GM23338 (cell line): ENCODE results near the gene KDM4C. TPM values are rescaled to one million over a fixed set of nuclear protein-coding genes. Genes with fewer than 3 reads are reported as not detected.

Experiments used
- ATAC-seq: fragments of 200-7000 bp; cut with Tn5 transposase; 3 replicates; pipeline ENCODE4 v1.9.1; 2020
- DNase-seq: peaks from one replicate; pipeline ENCODE4 v3.0.0-alpha.2; 2015; ENCODE audit warnings: low spot score
- H2AFZ ChIP-seq: fragments of 200-600 bp; sonication (generic); 2 replicates; pipeline ENCODE4 v1.8.0; 2016; ENCODE audit warnings: antibody characterized with exemption, mild to moderate bottlenecking, moderate library complexity
- H3F3A ChIP-seq: fragments of 200-600 bp; sonication (generic); replicated peaks from 2 replicates; pipeline ENCODE4 v1.8.0; 2017; ENCODE audit warnings: antibody characterized with exemption, mixed run types, low read depth
- H3K27ac ChIP-seq: fragments of 200-600 bp; sonication (generic); 2 replicates; pipeline ENCODE4 v1.6.1; 2016; ENCODE audit warnings: low read depth
- H3K27me3 ChIP-seq: fragments of 200-600 bp; sonication (generic); 2 replicates; pipeline ENCODE4 v1.8.0; 2016; ENCODE audit warnings: mild to moderate bottlenecking, mixed run types, moderate library complexity; ENCODE audit not compliant: insufficient read depth
- H3K36me3 ChIP-seq: fragments of 200-600 bp; sonication (generic); 2 replicates; pipeline ENCODE4 v1.8.0; 2016; ENCODE audit warnings: mild to moderate bottlenecking; ENCODE audit not compliant: insufficient read depth
- H3K4me1 ChIP-seq: fragments of 200-600 bp; sonication (generic); 2 replicates; pipeline ENCODE4 v1.8.0; 2016; ENCODE audit warnings: mild to moderate bottlenecking, moderate library complexity; ENCODE audit not compliant: insufficient read depth
- H3K4me2 ChIP-seq: fragments of 200-600 bp; sonication (generic); 2 replicates; pipeline ENCODE4 v1.7.1; 2017; ENCODE audit warnings: mixed run types
- H3K4me3 ChIP-seq: fragments of 200-600 bp; sonication (generic); 2 replicates; pipeline ENCODE4 v1.6.1; 2016; ENCODE audit warnings: mixed run types
- H3K79me2 ChIP-seq: fragments of 200-600 bp; sonication (generic); replicated peaks from 2 replicates; pipeline ENCODE4 v1.8.0; 2017; ENCODE audit warnings: mild to moderate bottlenecking; ENCODE audit not compliant: insufficient read depth
- H3K9me2 ChIP-seq: fragments of 200-600 bp; sonication (generic); 2 replicates; pipeline ENCODE4 v1.8.0; 2017; ENCODE audit not compliant: insufficient read depth
- H4K20me1 ChIP-seq: fragments of 200-600 bp; sonication (generic); replicated peaks from 2 replicates; pipeline ENCODE4 v1.8.0; 2017; ENCODE audit warnings: mild to moderate bottlenecking; ENCODE audit not compliant: insufficient read depth
- H3K27ac Mint-ChIP-seq: 2 replicates; pipeline ENCODE4 v1.8.0; 2020; ENCODE audit warnings: inconsistent platforms, mild to moderate bottlenecking, moderate library complexity, mixed read lengths
- H3K27me3 Mint-ChIP-seq: 3 replicates; pipeline ENCODE4 v1.8.0; 2022; ENCODE audit warnings: low read depth, mild to moderate bottlenecking, moderate library complexity, mixed read lengths, inconsistent platforms; ENCODE audit not compliant: insufficient read depth, poor library complexity
- H3K36me3 Mint-ChIP-seq: 3 replicates; pipeline ENCODE4 v1.8.0; 2021; ENCODE audit warnings: low read depth, mild to moderate bottlenecking, inconsistent platforms, moderate library complexity, mixed read lengths
- H3K4me1 Mint-ChIP-seq: 3 replicates; pipeline ENCODE4 v1.8.0; 2020; ENCODE audit warnings: mild to moderate bottlenecking, inconsistent platforms, mixed read lengths
- H3K4me3 Mint-ChIP-seq: 3 replicates; pipeline ENCODE4 v1.8.0; 2021; ENCODE audit warnings: moderate library complexity, mild to moderate bottlenecking, inconsistent platforms, mixed read lengths
- H3K9me3 Mint-ChIP-seq: 3 replicates; pipeline ENCODE4 v1.8.0; 2020; ENCODE audit warnings: moderate library complexity, mild to moderate bottlenecking, inconsistent platforms, mixed read lengths
- polyA plus RNA-seq: library from polyadenylated mRNA; unstranded; fragments of >200 nt; fragmentation: Nextera tagmentation; extraction: Ambion mirVana; gene quantifications from 2 replicates; pipeline ENCODE4 v1.2.1, GENCODE V29; 2016
- total RNA-seq: library from RNA; depleted of rRNA; stranded (reverse); fragments of >200 nt; shearing (Covaris generic); gene quantifications from 2 replicates; pipeline ENCODE4 v1.2.3, GENCODE V29; 2014
- TF ChIP-seq, protein P1 (sequence below), 2 experiments: fragments of 200-600 bp in 1 of 2; sonication (generic) in 1 of 2; conservative IDR thresholded peaks; 2 replicates each; pipeline versions ENCODE4 v1.5.1 to v1.6.1; 2016 to 2017; ENCODE audit warnings: antibody characterized with exemption in 2 of 2, low read depth in 2 of 2, mild to moderate bottlenecking in 2 of 2, moderate library complexity in 1 of 2
- TF ChIP-seq, protein P2 (sequence below): fragments of 250-450 bp; sonication (Bioruptor Pico); IDR thresholded peaks from 2 replicates; pipeline ENCODE4 v1.5.0; 2020; ENCODE audit warnings: mild to moderate bottlenecking, moderate library complexity
- TF ChIP-seq, protein P3 (sequence below): IDR thresholded peaks from 2 replicates; pipeline ENCODE4 v1.6.1; 2016; ENCODE audit warnings: antibody characterized with exemption

Gene KDM4C
- total and polyA plus RNA-seq, 2 experiments from 2014 or later: 12.0 to 43.8 TPM

DNA sequence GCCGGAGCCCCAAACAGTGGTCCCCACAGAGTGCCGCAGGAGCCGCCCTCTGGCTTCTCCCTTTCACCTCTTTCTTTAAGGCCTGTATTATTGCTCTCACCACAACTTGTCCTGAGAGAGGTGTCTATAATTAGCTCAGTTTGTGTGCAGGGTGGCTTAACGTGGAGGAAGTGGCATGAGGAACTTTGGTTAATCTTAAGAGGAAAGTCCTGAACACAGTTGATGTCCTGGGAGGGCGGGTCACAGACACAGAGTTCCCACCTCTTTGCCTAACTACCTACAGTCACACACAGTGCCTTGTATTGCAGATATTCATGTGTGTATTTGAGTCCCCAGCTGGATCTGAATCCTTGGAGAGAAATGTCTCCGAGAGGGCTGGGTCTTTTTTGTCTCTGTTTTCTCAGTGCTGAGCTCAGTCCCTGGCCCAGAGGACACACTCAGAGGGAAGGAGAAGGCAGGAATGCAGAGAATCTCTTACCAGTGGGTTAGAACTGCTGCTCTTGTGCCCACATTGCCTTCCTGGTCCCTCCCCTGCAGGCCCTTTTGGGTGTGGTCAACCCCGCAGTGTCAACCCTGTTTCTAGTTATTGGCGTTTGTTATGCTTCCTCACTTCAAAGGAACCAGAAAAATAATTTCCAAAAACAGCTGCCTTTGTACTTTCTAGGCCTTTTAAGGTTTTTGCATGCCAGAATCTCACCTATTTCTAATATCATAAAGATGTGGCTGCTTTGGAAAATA, 392.5 kb downstream of the KDM4C start (continued):
- TF ChIP-seq, protein P1, sequence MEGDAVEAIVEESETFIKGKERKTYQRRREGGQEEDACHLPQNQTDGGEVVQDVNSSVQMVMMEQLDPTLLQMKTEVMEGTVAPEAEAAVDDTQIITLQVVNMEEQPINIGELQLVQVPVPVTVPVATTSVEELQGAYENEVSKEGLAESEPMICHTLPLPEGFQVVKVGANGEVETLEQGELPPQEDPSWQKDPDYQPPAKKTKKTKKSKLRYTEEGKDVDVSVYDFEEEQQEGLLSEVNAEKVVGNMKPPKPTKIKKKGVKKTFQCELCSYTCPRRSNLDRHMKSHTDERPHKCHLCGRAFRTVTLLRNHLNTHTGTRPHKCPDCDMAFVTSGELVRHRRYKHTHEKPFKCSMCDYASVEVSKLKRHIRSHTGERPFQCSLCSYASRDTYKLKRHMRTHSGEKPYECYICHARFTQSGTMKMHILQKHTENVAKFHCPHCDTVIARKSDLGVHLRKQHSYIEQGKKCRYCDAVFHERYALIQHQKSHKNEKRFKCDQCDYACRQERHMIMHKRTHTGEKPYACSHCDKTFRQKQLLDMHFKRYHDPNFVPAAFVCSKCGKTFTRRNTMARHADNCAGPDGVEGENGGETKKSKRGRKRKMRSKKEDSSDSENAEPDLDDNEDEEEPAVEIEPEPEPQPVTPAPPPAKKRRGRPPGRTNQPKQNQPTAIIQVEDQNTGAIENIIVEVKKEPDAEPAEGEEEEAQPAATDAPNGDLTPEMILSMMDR (conservative IDR thresholded peaks at IDR 0.05; ENCODE audit: low read depth in 2 of 2): no peak
- TF ChIP-seq, protein P2, sequence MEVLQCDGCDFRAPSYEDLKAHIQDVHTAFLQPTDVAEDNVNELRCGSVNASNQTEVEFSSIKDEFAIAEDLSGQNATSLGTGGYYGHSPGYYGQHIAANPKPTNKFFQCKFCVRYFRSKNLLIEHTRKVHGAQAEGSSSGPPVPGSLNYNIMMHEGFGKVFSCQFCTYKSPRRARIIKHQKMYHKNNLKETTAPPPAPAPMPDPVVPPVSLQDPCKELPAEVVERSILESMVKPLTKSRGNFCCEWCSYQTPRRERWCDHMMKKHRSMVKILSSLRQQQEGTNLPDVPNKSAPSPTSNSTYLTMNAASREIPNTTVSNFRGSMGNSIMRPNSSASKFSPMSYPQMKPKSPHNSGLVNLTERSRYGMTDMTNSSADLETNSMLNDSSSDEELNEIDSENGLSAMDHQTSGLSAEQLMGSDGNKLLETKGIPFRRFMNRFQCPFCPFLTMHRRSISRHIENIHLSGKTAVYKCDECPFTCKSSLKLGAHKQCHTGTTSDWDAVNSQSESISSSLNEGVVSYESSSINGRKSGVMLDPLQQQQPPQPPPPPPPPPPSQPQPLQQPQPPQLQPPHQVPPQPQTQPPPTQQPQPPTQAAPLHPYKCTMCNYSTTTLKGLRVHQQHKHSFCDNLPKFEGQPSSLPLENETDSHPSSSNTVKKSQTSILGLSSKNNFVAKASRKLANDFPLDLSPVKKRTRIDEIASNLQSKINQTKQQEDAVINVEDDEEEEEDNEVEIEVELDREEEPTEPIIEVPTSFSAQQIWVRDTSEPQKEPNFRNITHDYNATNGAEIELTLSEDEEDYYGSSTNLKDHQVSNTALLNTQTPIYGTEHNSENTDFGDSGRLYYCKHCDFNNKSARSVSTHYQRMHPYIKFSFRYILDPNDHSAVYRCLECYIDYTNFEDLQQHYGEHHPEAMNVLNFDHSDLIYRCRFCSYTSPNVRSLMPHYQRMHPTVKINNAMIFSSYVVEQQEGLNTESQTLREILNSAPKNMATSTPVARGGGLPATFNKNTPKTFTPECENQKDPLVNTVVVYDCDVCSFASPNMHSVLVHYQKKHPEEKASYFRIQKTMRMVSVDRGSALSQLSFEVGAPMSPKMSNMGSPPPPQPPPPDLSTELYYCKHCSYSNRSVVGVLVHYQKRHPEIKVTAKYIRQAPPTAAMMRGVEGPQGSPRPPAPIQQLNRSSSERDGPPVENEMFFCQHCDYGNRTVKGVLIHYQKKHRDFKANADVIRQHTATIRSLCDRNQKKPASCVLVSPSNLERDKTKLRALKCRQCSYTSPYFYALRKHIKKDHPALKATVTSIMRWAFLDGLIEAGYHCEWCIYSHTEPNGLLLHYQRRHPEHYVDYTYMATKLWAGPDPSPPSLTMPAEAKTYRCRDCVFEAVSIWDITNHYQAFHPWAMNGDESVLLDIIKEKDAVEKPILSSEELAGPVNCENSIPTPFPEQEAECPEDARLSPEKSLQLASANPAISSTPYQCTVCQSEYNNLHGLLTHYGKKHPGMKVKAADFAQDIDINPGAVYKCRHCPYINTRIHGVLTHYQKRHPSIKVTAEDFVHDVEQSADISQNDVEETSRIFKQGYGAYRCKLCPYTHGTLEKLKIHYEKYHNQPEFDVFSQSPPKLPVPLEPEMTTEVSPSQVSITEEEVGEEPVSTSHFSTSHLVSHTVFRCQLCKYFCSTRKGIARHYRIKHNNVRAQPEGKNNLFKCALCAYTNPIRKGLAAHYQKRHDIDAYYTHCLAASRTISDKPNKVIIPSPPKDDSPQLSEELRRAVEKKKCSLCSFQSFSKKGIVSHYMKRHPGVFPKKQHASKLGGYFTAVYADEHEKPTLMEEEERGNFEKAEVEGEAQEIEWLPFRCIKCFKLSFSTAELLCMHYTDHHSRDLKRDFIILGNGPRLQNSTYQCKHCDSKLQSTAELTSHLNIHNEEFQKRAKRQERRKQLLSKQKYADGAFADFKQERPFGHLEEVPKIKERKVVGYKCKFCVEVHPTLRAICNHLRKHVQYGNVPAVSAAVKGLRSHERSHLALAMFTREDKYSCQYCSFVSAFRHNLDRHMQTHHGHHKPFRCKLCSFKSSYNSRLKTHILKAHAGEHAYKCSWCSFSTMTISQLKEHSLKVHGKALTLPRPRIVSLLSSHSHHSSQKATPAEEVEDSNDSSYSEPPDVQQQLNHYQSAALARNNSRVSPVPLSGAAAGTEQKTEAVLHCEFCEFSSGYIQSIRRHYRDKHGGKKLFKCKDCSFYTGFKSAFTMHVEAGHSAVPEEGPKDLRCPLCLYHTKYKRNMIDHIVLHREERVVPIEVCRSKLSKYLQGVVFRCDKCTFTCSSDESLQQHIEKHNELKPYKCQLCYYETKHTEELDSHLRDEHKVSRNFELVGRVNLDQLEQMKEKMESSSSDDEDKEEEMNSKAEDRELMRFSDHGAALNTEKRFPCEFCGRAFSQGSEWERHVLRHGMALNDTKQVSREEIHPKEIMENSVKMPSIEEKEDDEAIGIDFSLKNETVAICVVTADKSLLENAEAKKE (CRISPR knock-in tag): no peak
- TF ChIP-seq, protein P3, sequence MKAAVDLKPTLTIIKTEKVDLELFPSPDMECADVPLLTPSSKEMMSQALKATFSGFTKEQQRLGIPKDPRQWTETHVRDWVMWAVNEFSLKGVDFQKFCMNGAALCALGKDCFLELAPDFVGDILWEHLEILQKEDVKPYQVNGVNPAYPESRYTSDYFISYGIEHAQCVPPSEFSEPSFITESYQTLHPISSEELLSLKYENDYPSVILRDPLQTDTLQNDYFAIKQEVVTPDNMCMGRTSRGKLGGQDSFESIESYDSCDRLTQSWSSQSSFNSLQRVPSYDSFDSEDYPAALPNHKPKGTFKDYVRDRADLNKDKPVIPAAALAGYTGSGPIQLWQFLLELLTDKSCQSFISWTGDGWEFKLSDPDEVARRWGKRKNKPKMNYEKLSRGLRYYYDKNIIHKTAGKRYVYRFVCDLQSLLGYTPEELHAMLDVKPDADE: no peak

DNA sequence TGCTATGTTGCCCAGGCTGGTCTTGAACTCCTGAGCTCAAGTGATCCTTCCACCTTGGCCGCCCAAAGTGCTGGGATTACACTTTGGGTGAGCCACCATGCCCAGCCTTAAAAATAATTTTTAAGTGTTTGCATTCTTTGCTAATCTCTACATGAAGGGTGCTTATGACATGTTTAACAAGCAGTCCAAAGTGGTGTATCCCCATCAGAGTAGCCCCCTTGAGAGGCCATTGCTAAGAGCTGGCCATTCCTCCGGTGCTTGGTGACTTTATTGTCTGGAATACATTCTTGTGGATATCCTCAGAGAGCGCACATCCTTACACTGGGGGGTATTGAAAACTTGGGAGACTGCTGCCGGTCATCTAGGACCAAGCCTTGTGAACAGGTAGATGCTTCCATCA, 395.4 kb downstream of the KDM4C start:
- no peak overlapping the region for H3K27ac Mint-ChIP-seq
- no peaks in the 10 kb centered on the region for H3K79me2 ChIP-seq
- no peaks in the 10 kb centered on the region for H3K4me1 Mint-ChIP-seq
- no peak overlapping the region for H2AFZ ChIP-seq
- no peak overlapping the region for H3K4me3 Mint-ChIP-seq
- H3K4me3 ChIP-seq: no peak overlapping the region
- 0 out of 2 replicates have a peak overlapping the region, but pooled peaks have one; percentile 2 for H3K27ac ChIP-seq
- ATAC-seq (no peak), DNase-seq (no peak)
- H3K36me3 Mint-ChIP-seq: peaks cover 8% of the 10 kb centered on the region; the same call in 2 of the 3 replicates
- no peaks in the 10 kb centered on the region for H3K27me3 ChIP-seq
- no peaks in the 10 kb centered on the region; the same call in 1 of the 2 replicates for H4K20me1 ChIP-seq
- H3K9me3 Mint-ChIP-seq: peaks cover 2% of the 10 kb centered on the region; the same call in 1 of the 3 replicates
- H3K9me2 ChIP-seq: no peaks in the 10 kb centered on the region
- H3K4me2 ChIP-seq: no peak overlapping the region
- H3K36me3 ChIP-seq: no peaks in the 10 kb centered on the region
- no peaks in the 10 kb centered on the region for H3F3A ChIP-seq
- no peaks in the 10 kb centered on the region for H3K4me1 ChIP-seq
- H3K27me3 Mint-ChIP-seq: peaks cover 5% of the 10 kb centered on the region
- TF ChIP-seq, protein P2 (CRISPR knock-in tag): no peak
